ENCODE data around the gene FOXP2.
"Not testable (repeated sequence)": the region's sequence is repeated elsewhere in the genome, so short reads cannot be mapped to it uniquely, and the experiment has no call there.

Gene FOXP2

DNA sequence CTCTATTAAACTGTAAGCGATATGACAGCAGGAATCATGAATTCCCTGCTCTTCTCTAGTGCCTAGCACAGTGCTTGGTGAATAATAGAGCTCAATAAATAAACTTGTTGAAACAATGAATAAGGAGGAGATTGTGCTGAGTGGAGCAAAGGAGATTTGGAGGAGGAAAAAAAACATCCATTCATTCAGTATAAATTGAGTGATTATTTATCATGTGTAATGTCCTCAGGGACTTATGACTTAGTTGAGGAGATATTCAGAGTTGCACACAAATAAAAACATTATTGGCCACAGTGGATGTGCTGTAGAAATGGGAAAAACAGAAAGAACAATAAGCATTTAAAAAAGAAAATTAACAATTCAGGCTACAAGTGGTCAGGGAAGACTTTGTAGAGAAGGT, 125.7 kb downstream of the FOXP2 start:
- H3K4me3 ChIP-seq (replicated peaks; ENCODE audit: low read depth, low read length), result no peak overlapping the region
- no peak for DNase-seq (ENCODE audit: extremely low read depth, low read depth)
- TF ChIP-seq, protein P1, sequence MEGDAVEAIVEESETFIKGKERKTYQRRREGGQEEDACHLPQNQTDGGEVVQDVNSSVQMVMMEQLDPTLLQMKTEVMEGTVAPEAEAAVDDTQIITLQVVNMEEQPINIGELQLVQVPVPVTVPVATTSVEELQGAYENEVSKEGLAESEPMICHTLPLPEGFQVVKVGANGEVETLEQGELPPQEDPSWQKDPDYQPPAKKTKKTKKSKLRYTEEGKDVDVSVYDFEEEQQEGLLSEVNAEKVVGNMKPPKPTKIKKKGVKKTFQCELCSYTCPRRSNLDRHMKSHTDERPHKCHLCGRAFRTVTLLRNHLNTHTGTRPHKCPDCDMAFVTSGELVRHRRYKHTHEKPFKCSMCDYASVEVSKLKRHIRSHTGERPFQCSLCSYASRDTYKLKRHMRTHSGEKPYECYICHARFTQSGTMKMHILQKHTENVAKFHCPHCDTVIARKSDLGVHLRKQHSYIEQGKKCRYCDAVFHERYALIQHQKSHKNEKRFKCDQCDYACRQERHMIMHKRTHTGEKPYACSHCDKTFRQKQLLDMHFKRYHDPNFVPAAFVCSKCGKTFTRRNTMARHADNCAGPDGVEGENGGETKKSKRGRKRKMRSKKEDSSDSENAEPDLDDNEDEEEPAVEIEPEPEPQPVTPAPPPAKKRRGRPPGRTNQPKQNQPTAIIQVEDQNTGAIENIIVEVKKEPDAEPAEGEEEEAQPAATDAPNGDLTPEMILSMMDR (IDR thresholded peaks at IDR 0.05; ENCODE audit: low read depth, low read length, missing control alignments), result no peak

DNA sequence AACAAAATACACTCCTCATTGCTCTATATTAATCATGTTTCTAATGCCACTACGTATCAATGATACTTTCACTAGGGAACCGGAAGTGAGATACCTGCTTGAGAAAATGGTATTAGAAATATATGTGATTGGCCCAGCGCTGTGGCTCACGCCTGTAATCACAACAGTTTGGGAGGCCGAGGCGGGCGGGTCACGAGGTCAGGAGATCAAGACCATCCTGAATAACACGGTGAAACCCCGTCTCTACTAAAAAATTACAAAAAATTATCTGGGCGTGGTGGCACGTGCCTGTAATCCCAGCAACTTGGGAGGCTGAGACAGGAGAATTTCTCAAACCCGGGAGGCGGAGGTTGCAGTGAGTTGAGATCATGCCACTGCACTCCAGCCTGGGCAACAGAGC, 132.7 kb downstream of the FOXP2 start:
- H3K4me3 ChIP-seq (replicated peaks; ENCODE audit: low read depth, low read length); DNase-seq (ENCODE audit: extremely low read depth, low read depth): not testable (repeated sequence)

DNA sequence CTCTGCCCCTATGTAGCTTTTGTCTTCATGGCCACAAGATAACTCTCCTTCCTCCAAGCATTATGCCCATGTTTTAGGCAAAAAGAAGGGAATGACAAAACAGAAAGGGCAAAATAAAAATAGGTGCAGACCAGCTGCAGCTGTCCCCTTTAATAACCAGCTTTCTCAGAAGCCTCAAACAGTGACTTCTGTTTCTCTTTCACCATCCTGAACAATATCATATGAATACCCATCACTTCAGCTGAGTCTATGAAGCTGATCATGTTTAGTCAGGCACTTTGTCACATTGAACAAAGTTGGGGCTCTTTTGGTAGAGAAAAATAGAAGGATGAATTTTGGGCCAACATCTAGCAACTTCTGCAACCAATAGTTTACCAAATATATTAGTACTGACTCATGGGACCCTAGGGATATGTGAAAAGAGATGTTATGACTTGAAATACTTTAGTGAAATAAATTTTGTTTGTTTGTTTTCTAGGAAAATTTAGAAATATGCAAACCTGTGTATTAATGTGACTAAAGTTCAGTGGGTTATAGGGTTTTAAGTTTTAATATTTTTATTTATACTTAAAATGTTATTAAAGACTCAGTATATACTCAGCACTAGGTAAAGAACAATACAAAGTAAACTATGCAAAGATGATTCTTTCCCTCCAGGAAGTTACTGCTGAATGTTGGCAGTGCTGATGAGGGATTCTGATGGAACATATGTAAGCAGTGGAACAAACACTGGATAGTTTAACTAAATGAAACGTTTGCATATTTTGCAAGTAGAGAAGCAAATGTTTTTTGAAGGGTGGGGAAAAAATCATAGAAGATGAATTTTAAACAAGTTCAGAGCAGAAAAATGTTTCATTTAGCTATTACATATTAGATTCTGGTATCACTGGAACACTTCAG, 133.7 kb downstream of the FOXP2 start:
- TF ChIP-seq, protein P1 (IDR thresholded peaks at IDR 0.05; ENCODE audit: low read depth, low read length, missing control alignments), result no peak
- no peak overlapping the region for H3K4me3 ChIP-seq (replicated peaks; ENCODE audit: low read depth, low read length)
- DNase-seq (ENCODE audit: extremely low read depth, low read depth), result no peak

DNA sequence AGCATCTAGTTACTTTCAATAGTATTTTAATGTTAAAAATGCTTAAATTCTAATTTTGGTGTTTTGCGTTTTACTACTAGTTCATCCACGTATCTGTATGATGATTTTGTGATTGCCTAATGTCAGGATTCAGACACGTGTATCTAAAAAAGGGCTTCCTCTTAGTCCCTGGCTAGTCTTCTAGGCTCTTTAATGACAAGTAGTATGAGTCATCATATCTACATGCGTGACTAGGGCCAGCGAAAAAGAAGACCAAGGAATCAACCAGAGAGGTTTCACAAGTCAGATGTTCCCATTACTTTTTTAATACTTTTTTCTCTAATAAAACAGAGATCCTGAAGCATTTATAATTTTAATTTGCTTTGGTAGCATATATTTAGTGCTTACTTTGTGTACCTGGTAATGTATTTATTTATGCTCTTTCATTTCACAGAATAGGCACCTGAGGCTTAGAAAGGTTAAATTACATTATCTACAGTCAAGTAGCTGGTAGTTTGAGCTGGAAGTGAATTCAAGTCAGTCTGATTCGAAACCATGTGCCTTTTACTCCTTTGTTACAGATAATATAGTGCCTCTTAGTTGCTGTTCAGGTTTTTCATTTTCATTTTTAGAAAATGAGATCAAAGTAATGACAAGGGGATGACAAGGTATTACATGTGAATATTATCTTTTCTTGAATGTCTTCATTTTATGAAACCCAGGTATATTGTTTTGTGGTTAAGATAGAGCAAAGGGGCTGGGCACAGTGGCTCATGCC, 140.3 kb downstream of the FOXP2 start:
- TF ChIP-seq, protein P1 (IDR thresholded peaks at IDR 0.05; ENCODE audit: low read depth, low read length, missing control alignments), result no peak
- no peak overlapping the region for H3K4me3 ChIP-seq (replicated peaks; ENCODE audit: low read depth, low read length)
- no peak for DNase-seq (ENCODE audit: extremely low read depth, low read depth)

DNA sequence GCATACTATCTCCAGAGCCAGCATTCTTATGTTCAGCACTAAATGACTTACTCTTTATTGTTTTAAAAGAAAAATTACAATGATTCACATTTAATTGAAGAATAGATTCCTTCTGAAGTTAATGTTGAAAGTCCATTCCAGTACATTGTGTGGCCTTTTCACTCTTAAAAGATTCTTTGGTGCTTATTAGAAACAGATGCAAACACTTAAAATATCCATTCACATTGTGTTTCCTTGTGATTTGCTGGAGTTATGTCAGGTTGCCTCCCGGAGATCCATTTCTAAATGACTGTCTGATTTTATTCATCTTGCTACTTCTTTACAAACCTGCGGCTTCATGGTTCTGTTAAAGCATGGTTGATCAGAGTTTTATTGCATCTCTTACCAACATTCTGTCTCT, 152.8 kb downstream of the FOXP2 start:
- TF ChIP-seq, protein P1 (IDR thresholded peaks at IDR 0.05; ENCODE audit: low read depth, low read length, missing control alignments), result no peak
- no peak overlapping the region for H3K4me3 ChIP-seq (replicated peaks; ENCODE audit: low read depth, low read length)
- DNase-seq (ENCODE audit: extremely low read depth, low read depth), result peak; percentile 21

DNA sequence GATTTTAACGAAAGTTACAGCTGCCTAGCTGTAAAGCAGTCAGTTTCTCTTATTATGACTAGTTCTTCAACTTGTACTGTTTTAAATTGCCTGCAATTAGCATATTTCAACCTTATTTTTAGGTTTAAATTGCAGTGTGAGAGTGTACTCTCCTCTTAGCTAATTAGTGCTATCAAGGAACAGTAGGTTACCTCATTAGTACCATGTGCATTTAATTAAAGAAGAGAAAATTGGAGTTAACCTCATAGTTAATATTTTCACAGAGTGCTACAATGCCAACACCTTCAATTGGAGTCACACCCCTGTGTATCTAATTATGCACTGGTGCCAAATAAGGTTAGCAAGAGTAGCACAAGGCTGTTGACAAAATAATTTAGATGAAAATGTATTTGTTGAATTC, 154.6 kb downstream of the FOXP2 start:
- no peak for DNase-seq (ENCODE audit: extremely low read depth, low read depth)
- H3K4me3 ChIP-seq (replicated peaks; ENCODE audit: low read depth, low read length), result no peak overlapping the region
- TF ChIP-seq, protein P1 (IDR thresholded peaks at IDR 0.05; ENCODE audit: low read depth, low read length, missing control alignments), result no peak

DNA sequence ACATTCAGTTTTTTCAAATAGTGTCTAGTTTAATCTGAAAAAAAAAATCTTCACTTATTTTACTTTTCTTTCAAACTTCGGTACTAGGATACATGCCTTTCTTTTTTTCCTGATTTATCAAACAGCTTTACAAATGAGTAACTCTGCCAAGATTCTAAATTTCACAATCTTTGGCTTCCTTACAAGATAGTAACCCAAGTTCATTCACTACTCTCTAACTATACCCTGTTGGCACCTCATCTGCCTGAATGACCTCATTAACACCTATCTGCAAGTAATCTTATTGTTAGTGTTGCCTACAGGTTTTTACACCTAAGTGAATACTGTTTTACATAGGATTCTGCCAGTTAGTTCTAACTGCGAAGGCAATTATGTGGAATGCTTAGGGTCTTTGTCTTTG, 159.8 kb downstream of the FOXP2 start:
- no peak for DNase-seq (ENCODE audit: extremely low read depth, low read depth)
- H3K4me3 ChIP-seq (replicated peaks; ENCODE audit: low read depth, low read length), result no peak overlapping the region
- TF ChIP-seq, protein P1 (IDR thresholded peaks at IDR 0.05; ENCODE audit: low read depth, low read length, missing control alignments), result no peak
